GM18499 (cell line): ENCODE data around the gene ZNF672.

Source experiments
- ATAC-seq: cut with Tn5 transposase; IDR thresholded peaks from one replicate; pipeline ENCODE4 v1.9.1; 2021; ENCODE audit warnings: moderate number of reproducible peaks; ENCODE audit not compliant: insufficient read depth, unreplicated experiment

ZNF672 gene

DNA sequence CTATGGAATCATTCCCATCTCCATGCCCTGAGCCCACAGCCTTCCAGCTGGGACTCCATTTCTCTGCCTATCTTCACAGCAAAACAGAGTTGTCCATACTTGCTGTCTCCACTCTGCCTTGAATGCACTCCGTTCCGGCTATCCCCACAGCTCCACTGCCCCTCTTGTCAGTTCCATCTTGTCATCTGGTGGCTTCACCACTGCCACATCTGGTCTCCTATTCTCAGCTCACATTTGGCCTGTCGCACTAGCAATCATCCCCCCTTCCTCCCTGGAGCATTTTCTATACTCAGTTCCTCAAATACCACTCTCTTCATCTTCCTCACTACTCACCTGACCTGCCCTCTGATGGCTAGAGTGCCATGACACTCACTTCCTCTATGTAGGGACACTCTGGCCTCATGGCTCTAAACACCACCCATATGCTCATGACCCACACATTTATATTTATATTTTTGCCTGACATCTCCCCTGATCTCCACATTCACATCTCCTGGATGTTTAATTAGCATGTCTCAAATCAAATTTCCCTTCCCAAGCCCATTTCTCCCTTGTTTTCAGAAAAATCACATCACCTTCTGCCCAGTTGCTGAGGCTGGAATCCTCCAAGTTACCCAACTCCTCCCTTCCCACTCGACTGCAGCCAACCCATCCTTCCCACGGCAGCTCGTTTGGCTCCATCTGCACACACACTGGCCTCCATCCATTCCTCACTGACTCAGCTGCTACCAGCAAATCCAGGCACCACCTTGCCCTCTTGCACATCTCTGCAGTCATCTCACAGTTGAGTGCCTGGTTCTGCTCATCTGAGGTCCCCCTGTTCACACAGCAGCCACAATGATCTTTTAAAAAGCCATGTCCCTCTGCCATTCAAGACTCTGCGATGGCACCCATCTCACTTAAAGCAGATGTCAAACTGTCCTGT is 14.7 kb downstream of the ZNF672 start:
- ATAC-seq: no peak

DNA sequence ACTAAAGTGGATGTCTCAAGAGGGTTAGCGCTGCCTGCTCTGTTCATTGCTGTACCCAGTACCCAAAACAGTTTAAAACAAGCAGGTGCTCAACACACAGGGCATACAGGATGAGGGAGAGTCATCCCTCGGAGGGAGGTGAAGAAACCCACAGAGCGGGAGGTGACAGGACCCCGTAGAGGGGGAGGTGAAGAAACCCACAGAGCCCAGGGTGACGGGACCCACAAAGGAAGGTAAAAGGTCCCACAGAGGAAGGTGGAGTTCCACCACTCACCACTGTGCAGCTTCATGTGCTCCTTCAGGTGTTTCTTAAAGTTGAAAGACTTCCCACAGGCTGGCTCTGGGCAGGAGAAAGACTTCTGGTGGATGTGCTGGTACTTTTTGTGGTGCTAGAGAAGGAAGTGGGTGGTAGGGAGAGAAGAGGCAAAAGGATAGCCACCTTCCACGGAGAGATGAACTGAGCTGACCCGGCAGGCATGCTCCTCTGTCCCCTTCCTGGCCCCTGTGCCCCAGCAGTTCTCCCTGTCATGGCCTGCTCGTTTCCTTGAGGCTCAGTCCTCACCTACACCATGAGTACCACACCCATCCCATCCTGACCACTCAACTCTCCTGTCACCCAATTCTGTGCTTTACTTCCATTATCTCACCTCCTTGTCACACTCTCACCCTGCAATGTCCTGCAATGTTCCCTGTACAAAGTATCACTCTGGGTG is 15.8 kb downstream of the ZNF672 start:
- ATAC-seq: no peak

DNA sequence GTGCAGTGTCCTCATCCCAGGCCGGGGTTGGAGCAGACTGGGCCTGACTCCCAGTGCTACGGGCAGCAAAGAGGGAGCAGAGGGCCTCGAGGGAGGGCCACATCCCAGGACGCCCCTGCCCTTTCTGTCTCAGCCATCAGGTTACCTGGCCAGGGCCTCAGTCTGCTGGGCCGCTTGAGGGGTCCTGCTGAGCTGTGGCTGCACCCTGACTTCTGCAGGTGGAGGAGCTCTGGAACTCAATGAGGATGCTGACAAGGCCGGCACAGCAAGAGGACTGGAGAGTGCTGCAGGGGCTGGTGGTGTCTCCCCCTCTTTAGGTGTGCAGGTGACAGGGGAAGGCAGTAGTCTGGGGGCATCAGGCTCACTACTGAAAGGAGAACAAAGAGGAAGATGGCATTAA is 17.6 kb downstream of the ZNF672 start:
- ATAC-seq: no peak

DNA sequence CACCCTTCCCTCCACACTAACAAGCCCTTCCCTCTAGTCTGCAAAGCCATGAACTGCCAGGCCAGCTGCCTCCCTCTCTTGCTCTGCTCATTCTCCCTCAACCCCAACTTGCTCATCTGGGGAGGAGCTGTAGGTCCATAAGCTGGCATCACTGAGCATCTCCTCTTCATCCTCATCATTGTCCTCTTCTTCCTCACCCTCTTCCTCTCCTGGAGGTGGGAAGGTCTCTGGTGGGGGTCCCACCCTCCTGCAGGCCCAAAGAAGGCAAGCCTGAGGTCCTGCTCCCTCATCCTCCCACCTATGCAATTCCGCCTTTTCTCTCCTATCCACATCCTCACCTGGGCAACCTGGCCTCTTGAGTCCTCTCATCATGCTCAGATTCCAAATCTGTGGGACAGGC is 18.2 kb downstream of the ZNF672 start:
- no peak for ATAC-seq

DNA sequence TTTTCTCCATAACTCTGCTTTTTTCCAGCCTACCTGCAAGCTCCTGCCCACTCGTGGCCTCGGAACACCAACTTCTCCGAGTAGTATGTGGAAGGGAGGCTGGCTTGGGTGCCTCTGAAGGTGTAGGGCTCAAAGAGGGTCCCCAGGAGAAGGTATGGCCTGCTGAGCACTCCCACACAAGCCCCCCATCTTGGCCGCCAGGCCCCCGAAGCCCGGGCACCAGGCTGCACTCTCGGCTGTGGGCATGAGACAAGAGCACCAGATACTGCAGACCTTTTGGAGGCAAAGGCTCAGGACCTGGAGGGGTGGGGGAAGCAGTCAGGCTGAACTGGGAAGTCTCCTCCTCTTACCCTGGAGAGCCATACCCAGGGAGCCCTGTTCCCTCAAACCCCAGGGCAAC is 19.2 kb downstream of the ZNF672 start:
- ATAC-seq: no peak

DNA sequence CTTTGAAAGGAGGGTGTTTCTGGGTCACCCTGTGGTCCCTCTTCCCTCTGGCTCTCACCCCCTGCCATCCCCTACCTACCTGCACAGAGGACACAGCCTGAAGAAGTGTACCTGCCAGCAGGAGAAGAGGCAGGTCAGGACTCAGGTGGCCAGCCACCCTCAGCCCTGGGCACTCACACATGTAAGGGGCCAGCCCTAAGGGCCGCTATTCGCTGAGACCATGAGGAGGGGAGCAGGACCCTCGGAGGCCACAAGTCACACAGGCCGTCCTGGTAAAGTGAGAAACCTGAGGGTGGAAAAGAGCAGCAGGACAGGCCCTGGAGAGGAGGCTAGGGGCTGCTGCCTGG is 19.7 kb downstream of the ZNF672 start:
- ATAC-seq: no peak

DNA sequence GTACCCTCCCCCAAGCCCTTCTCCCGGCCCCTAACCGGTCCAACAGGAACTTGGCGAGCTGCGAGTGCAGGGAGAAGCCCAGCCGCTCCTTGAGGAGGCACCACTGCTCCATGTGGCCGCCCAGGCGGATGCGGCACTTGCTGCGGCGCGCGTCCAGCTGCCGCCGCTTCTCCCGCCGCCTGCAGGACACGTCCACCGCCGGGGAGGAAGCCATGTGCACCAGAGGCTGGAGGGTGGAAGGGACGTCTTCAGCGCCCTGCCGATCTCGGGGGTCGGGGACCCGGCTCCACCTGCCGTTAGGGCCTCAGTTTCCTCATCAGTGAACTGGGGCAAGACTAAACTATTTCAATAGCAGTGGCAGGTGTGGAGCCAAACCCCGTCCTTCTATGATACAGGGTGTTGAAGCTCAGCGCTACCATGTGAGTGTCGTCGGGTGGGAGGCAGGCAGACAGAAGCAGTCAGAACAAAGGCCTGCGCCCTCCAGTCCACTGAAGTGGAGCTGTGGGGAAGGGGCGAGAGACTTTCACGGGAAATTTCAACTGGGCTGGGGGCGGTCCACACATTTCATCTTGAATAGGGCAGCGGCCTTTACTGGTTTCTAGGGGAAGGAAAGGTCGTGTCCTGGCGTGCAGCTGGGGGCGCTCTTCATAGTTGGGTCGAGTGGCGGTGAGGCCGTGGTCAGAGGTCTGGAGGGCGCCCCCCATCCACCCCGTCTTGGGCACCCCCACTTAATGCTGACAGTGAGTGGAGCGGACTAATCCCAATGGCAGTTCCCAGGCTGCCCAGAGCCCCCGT is 20.3 kb downstream of the ZNF672 start:
- peak; percentile 17 for ATAC-seq

DNA sequence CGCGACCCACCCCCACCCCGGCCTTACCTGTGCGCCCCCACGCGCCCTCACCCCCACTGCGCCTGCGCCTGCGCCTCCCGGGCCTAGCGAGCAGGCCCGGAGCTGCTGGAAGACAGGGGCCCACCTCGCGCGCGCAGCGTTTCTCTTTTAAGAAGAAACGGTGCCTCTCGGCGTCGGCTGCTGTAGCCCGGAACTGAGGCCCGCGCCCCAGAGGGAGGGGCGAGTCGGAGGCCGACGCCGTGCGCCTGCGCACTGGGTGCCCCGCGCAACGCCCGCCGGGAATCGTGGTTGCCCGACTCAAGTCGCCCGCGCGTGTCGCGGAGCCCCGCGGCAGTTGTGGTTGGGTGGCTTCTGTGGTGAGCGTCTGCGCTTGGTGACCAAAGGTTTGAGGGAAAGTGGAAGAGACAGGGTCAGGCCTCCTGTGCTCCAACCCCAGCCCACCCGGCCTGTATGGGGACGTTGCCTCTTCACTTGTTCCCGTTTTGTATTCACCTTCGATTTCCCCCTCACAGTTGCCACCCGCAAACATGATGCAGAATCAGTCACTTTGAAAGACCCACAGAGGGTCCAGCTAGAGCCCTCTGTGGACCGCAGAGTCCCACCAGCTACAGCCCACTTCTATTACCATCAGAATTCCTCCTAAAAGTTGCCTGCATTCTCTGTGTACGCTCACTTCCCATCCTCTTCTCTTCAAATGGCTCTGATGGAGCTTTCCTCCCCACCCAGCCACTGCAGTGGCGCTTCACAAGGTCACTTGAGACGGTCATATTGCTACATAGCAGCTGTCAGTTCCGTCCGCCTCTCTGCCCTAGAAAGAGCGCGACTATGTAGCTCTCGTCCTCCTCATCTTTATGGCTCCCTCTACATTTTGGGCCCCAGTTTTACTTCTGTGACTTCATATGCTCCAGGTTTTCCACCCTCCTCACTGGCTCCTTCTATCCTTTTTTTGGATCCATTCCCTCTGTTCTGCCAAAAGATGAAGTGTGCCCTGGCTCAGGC is 21.2 kb downstream of the ZNF672 start, which contains the start of gene ZNF692:
Gene ZNF692 (minus strand): TSS at position 195 of the 999 bp plus-strand sequence. CDS start 776 bp downstream, outside the sequence.
- ATAC-seq: peak; percentile 55

DNA sequence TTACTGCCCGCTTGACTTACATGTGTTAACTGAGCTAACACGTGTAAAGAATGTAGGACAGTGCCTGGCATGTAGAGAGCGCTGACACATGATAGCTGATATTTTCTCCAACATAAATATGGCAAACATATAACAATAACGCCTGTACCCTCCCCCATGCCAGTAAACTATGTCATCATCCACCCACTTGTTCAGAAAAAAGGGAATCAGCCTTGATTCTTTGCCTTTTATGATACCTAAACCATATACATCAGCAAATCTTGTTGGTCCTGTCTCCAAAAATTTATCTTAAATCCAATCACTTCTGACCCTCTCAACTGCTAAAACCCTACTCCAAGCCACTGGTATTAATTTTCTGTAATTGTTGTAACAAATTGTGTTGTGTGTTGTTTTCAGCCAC is 22.0 kb downstream of the ZNF672 start:
- no peak for ATAC-seq

DNA sequence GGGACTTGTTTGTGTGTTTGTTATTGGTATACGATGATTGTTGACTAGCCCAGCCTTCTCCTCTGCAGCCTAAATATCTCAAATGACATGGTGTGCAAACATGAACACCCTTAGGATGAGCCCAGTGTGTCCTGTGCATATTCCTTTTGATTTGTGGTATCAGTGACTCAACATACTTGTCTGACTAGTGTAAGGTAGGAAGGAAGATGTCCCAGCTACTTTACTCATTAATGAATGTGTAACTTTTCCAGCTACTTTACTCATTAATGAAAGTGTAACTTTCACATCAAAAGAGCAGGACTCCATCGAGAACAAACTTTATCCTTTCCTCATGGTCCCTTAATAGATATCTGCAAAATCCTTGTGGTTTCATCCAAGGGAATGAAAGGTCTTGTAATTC is 23.6 kb downstream of the ZNF672 start:
- ATAC-seq: no peak

DNA sequence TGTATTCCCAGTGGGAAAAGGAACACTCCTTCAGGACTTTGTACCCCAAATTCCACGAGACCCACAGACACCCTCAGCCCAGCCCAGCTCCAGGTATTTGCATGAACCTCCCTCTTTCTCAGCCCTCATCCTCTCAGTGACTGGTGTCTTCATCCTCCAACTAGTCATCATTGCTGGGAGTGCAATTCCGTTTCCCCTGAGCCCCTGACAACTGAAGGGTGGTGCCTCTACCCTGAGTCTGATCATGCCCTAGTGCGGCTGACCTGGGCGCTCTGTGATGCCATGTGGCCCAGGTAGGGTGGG is 24.6 kb downstream of the ZNF672 start:
- ATAC-seq: peak; percentile 4

DNA sequence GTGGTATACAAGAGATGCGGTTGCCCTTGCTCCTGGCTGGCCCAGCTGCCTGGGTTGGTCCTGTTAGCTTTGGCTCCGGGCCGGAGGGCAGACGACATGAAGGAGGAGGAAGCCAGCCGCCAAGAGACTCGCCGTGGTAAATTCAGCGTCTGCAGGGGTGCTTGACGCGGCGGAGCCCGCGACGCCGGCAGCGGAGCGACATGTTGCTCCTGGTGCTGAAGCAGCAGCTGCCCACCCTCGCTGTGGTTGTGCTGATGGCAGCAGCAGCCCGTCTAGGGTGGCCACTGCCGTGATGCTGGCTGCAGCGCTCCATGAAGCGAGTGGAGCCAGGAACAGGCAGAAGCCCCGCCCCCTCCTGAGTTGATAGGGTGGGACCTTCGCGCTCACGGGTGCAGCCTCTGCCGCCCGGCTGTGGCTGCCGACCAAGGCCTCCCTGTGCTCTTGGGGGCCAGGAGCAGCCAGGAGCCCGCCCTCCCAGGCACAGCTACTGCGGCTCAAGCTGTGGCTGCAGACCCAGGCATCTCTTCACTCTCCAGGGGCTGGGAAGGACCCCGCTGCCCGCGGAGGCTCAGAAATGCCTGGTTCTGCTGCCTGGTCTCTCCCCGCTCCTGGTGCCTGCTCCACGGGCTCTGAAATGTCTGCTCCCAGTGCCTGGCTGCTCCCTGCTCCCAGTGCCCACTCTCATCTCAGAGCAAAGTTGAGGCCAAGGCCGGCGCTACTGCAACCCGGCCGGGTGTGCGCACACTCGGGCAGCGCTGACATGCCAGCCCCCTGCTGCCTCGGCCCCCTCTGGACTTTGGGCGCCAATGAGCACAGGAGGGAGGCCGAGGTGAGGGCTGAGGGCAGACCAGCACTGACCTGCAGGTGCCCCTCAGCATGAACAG is 25.2 kb downstream of the ZNF672 start:
- ATAC-seq: peak; percentile 46

DNA sequence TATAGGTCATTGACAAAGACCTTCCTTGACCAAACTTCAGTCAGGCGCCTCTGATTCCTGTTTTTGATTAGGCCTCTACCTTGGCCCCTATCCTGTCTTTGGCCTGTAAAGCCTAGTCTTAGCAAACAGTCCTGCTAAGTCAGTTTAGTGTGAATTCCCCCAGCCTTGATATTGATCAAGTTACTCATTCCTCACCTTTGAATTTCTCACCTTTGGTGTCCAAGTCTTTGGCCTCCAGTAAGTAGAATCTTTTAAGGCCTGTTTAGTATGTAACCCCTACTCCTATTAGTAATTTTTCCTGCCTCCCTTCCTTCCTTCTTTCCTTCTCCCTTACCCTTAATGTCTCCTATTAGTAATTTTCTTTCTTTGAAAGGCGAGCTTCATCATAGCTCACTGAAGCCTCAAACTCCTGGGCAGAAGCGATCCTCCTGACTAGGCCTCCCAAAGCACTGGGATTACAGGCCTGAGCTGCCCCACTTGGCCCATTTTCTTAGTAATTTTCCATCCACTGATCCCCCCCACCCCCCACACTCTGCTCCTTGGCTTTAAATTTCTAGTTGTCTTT is 33.9 kb downstream of the ZNF672 start:
- no peak for ATAC-seq

DNA sequence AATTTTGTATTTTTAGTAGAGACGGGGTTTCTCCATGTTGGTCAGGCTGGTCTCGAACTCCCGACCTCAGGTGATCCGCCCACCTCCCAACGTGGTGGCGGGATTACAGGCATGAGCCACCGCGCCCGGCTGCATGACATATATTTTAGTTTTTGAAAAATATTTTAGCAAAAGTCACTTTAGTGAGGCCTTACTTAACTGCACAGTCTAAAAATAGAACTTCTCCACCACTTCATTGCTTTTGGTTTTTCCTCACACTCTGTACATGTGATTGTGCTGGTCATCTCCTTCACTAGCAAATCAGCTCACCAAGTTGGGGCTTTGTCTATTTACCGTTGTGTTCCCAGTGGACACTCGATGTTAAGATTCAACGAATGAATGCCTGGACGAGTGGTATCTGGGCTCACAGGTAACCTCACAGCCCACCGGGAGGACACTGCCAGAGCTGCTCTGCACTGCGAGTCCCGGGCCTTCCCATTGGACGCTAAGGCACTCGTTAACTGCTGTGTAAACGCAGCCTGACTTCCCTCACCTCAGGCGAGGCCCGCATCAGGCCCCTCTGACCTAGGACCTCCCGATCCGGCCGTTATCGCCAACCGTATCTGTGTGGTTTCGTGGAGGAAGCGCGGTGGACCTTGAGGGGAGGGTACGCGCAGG is 34.9 kb downstream of the ZNF672 start:
- peak; percentile 19 for ATAC-seq

DNA sequence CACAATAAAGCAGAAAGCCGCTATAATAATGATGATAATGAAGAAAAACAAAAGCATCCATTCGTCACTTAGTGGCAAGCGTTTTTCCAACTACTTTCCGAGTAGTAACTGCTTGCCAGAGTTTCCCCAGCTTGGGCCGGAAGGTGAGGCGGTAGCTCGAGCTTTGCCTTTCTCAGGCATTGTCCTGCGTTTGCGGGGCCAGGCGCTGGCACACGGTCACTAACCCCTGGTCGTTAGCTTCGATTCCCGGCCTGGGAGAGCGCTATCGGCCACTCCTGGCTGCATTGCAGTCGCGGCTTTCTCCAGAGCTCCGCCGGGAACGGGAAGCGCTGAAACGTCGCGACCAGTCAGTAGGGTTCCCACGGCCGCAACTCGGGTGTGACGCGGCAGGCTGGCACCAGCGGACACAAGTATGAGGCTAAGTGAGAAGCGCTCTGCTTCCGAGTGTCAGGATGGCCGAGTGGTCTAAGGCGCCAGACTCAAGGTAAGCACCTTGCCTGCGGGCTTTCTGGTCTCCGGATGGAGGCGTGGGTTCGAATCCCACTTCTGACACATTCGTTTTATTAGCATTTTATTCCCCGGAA is 35.5 kb downstream of the ZNF672 start:
- peak; percentile 40 for ATAC-seq

DNA sequence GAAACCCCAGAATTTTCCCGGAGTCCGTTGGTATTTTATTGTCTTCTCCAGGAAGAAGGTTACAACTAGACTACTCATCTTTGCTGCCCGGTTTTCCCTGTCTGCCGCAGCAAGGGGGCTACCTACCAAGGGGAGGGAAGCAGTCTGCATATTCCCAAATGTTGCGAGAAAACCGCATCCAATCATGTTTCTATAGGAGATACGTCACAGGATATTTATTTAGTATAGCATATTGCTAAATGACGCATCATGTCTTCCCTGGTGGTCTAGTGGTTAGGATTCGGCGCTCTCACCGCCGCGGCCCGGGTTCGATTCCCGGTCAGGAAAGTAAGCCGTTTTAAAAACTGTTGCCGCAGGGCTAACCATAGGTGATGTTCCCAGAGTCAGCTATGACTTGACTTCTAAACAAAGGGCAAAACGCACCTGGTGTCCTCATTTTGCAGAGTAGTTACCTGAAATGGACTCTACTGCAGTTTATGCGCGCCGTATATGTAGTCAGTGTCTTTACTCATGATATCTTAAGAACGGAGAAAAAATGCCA is 36.0 kb downstream of the ZNF672 start:
- ATAC-seq: peak; percentile 58

DNA sequence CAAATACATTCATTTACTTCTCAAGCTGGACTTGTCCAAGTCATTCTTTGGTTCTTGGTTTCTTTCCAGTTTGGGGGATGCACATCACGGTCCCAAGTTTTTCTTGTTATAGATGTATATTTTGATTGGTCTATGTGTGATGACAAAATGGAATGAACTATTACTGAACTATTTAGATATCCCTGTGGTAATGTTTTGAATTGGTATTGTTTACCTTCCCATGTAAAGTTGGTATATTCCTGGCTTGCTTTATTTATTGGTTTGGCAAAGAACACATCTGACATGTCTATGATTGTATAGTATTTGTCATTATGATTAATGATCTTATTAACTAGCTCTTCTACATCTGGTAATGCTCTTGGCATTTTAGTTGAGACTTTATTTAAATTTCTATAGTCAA is 43.2 kb downstream of the ZNF672 start:
- no peak for ATAC-seq
